ENCODE results near the gene HTR3A.

The HTR3A gene

DNA sequence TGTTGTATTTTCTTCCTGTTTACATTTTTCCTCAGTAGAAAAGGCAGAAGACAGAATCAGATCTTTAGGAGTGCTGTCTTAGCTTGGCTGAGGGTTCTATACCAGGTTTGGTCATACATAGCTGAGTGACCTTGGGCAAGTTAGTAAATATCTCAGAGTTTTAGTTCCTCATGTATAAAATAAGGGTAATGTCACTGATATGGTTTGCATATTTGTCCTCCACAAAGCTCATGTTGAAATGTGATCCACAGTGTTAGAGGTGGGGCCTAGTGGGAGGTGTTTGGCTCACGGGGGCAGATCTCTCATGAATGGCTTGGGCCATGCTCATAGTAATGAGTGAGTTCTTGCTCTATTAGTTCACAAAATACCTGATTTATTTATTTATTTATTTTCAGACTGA, 7.5 kb upstream of the HTR3A start:
- Histone ChIP-seq H4K20me1 (ENCODE audit: insufficient read depth) (no peaks in the 10 kb centered on the region), H3K4me3 (IDR thresholded peaks at IDR 0.05; ENCODE audit: insufficient read depth, low read depth, low read length) (no peak overlapping the region), H3K4me1 (ENCODE audit: low read depth, poor library complexity, severe bottlenecking) (no peaks in the 10 kb centered on the region), H2AFZ (ENCODE audit: low read depth) (no peak overlapping the region), H3K9ac (no peak overlapping the region), H3K79me2 (ENCODE audit: insufficient read depth, low read depth) (no peaks in the 10 kb centered on the region), H3K27me3 (ENCODE audit: insufficient read depth, low read depth) (no peaks in the 10 kb centered on the region), H3K36me3 (ENCODE audit: insufficient read depth) (no peaks in the 10 kb centered on the region), H3K27ac (no peak overlapping the region), H3K4me2 (no peak overlapping the region)
- TF ChIP-seq, protein P1, sequence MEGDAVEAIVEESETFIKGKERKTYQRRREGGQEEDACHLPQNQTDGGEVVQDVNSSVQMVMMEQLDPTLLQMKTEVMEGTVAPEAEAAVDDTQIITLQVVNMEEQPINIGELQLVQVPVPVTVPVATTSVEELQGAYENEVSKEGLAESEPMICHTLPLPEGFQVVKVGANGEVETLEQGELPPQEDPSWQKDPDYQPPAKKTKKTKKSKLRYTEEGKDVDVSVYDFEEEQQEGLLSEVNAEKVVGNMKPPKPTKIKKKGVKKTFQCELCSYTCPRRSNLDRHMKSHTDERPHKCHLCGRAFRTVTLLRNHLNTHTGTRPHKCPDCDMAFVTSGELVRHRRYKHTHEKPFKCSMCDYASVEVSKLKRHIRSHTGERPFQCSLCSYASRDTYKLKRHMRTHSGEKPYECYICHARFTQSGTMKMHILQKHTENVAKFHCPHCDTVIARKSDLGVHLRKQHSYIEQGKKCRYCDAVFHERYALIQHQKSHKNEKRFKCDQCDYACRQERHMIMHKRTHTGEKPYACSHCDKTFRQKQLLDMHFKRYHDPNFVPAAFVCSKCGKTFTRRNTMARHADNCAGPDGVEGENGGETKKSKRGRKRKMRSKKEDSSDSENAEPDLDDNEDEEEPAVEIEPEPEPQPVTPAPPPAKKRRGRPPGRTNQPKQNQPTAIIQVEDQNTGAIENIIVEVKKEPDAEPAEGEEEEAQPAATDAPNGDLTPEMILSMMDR (conservative IDR thresholded peaks at IDR 0.05; ENCODE audit: low read depth, low read length), result no peak

DNA sequence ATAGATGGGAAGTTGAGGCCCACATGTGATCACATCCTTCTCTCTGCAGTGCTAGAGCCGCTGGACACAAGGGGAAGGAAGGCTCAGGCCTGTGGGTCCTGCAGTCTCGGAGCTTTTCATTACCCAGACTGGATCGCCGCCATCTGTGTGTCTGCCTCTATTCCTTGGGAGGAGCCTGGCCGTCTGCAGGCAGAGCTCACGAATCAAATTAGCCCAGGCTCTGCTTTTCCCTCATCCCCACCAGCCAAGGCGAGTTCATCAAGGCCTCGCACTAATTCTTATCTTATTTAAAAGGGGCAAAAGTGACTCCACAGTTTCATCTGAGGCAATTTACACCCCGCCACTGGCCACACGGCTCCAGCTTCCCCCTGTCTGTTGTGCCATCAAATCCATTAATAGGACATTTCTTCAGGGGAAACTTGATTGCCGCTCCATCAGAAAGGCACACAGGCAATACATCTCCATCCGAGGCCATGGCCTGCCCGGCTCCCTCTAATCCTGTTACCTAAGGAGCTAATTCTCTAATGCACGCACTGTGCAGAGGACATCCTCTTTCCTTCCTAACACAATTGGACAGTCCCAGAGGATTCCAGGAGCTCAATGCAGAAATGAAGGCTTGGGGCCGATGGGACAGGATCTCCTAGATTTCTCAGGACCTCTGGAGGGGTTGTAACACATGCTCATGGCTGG, 3.3 kb upstream of the HTR3A start:
- H3K36me3 ChIP-seq (ENCODE audit: insufficient read depth), result no peaks in the 10 kb centered on the region
- no peaks in the 10 kb centered on the region for H3K4me1 ChIP-seq (ENCODE audit: low read depth, poor library complexity, severe bottlenecking)
- H4K20me1 ChIP-seq (ENCODE audit: insufficient read depth), result no peaks in the 10 kb centered on the region
- H3K4me3 ChIP-seq (IDR thresholded peaks at IDR 0.05; ENCODE audit: insufficient read depth, low read depth, low read length), result no peak overlapping the region
- no peak overlapping the region for H3K4me2 ChIP-seq
- H3K79me2 ChIP-seq (ENCODE audit: insufficient read depth, low read depth), result no peaks in the 10 kb centered on the region
- TF ChIP-seq, protein P1 (conservative IDR thresholded peaks at IDR 0.05; ENCODE audit: low read depth, low read length), result no peak
- no peak overlapping the region for H3K27ac ChIP-seq
- no peak overlapping the region for H2AFZ ChIP-seq (ENCODE audit: low read depth)
- H3K27me3 ChIP-seq (ENCODE audit: insufficient read depth, low read depth), result no peaks in the 10 kb centered on the region
- H3K9ac ChIP-seq, result no peak overlapping the region

DNA sequence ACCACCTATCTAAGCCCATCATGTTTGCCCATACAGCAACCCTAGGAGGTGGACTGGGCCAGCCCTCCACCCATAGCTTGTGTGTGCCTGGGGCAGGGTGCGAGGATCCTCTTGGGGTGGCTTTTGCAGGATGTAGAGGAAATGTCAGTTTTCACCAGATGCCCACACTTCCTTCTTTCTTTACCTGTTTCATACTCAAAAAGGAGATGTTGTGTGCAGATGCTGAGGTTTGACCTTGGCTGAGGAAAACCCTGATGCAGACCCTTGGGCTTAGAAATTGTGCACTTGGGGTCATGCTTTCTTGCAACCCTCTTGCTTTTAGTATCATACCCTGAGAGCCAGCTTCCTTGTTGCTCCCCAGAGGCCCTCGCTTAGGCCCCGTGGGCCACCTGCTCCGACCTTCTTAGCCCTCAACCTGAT, 2.2 kb downstream of the HTR3A start:
- Histone ChIP-seq H3K27ac (no peak overlapping the region), H3K9ac (no peak overlapping the region), H3K4me3 (IDR thresholded peaks at IDR 0.05; ENCODE audit: insufficient read depth, low read depth, low read length) (no peak overlapping the region), H3K79me2 (ENCODE audit: insufficient read depth, low read depth) (no peaks in the 10 kb centered on the region), H3K4me1 (ENCODE audit: low read depth, poor library complexity, severe bottlenecking) (no peaks in the 10 kb centered on the region), H4K20me1 (ENCODE audit: insufficient read depth) (no peaks in the 10 kb centered on the region), H3K36me3 (ENCODE audit: insufficient read depth) (no peaks in the 10 kb centered on the region), H2AFZ (ENCODE audit: low read depth) (no peak overlapping the region), H3K27me3 (ENCODE audit: insufficient read depth, low read depth) (no peaks in the 10 kb centered on the region), H3K4me2 (no peak overlapping the region)
- TF ChIP-seq, protein P1 (conservative IDR thresholded peaks at IDR 0.05; ENCODE audit: low read depth, low read length), result no peak

DNA sequence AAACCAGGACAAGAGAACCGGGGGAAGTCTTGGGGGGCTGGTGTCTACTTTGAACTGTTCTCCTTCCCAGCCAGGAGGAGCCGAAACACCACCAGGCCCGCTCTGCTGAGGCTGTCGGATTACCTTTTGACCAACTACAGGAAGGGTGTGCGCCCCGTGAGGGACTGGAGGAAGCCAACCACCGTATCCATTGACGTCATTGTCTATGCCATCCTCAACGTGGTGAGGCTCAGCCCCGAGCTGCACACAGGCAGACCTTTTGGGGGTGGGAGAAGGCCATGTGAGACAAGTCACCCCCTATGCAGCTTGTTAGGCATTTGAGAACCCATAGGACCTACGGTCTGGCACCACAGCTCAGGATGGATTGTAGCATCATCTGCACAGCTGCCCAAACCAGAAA, 2.8 kb downstream of the HTR3A start:
- H3K4me2 ChIP-seq, result no peak overlapping the region
- no peaks in the 10 kb centered on the region for H4K20me1 ChIP-seq (ENCODE audit: insufficient read depth)
- no peaks in the 10 kb centered on the region for H3K36me3 ChIP-seq (ENCODE audit: insufficient read depth)
- H3K79me2 ChIP-seq (ENCODE audit: insufficient read depth, low read depth), result no peaks in the 10 kb centered on the region
- no peaks in the 10 kb centered on the region for H3K27me3 ChIP-seq (ENCODE audit: insufficient read depth, low read depth)
- TF ChIP-seq, protein P1 (conservative IDR thresholded peaks at IDR 0.05; ENCODE audit: low read depth, low read length), result no peak
- no peak overlapping the region for H3K9ac ChIP-seq
- H3K4me1 ChIP-seq (ENCODE audit: low read depth, poor library complexity, severe bottlenecking), result no peaks in the 10 kb centered on the region
- no peak overlapping the region for H3K27ac ChIP-seq
- H2AFZ ChIP-seq (ENCODE audit: low read depth), result no peak overlapping the region
- H3K4me3 ChIP-seq (IDR thresholded peaks at IDR 0.05; ENCODE audit: insufficient read depth, low read depth, low read length), result no peak overlapping the region

Measured in KMS-11 (cell line).